GM12875 (cell line): Measurements from ENCODE around the gene DNAJA2.

ENCODE experiments used
- H3K4me3 ChIP-seq: one replicate; pipeline ENCODE4 v1.5.1; 2011; ENCODE audit warnings: low read depth, low read length, control low read depth
- TF ChIP-seq, protein P1 (sequence below): IDR thresholded peaks from 2 replicates; pipeline ENCODE4 v1.5.1; 2011; ENCODE audit warnings: low read depth, mild to moderate bottlenecking, control low read depth, inconsistent platforms, low read length, moderate library complexity, borderline replicate concordance; ENCODE audit not compliant: insufficient read depth

Gene DNAJA2

DNA sequence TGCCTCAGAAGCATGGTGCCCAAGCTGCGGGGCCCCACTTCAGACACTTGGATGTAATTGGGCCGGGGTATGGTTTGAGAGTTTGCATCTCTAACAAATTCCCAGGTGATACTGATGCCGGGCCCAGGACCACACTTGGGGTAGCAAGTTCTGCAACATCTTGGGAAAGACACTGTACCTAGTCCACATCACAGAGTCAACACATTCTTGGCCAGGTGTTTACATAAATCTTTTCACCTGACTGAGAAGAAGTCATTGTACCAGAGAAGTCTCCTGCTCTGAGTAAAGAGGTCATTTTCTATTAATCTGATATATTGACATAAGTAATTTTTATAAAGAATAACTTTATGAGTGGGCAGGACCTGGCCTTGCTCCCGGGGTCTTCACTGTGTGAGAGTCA, 61.8 kb downstream of the DNAJA2 start:
- no peak overlapping the region for H3K4me3 ChIP-seq
- TF ChIP-seq, protein P1, sequence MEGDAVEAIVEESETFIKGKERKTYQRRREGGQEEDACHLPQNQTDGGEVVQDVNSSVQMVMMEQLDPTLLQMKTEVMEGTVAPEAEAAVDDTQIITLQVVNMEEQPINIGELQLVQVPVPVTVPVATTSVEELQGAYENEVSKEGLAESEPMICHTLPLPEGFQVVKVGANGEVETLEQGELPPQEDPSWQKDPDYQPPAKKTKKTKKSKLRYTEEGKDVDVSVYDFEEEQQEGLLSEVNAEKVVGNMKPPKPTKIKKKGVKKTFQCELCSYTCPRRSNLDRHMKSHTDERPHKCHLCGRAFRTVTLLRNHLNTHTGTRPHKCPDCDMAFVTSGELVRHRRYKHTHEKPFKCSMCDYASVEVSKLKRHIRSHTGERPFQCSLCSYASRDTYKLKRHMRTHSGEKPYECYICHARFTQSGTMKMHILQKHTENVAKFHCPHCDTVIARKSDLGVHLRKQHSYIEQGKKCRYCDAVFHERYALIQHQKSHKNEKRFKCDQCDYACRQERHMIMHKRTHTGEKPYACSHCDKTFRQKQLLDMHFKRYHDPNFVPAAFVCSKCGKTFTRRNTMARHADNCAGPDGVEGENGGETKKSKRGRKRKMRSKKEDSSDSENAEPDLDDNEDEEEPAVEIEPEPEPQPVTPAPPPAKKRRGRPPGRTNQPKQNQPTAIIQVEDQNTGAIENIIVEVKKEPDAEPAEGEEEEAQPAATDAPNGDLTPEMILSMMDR, result no peak

DNA sequence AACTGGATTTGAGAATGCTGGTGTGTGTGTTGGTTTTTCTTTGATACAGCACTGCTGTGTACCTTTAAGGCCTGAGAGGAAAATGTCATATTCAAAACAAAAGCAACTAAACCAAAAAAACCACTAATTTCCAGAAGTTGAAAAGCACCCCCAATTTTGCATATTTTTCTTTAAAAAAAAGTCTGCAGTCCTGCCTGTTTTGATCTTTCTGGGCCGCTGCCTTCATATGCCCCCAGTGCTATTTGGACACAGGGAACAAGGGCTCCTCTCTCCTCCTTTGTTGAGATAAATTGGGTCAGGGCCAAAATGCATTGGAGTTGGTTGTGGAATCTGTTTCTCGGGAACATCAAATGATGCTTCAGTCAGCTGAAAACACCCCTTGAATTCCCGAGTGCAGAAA, 62.4 kb downstream of the DNAJA2 start:
- TF ChIP-seq, protein P1, result no peak

GRCh38 chr16:46908540-46909372, 64.7 kb downstream of the DNAJA2 start:
- TF ChIP-seq, protein P1, result peak; percentile 63
- no peak overlapping the region for H3K4me3 ChIP-seq

More for the DNA sequence above, 62.4 kb downstream of the DNAJA2 start:
- no peak overlapping the region for H3K4me3 ChIP-seq

- TF ChIP-seq, protein P1, result no peak
Measured at GRCh38 chr16:46907061-46907774, 66.3 kb downstream of the DNAJA2 start.

GRCh38 chr16:46906360-46907060, 67.0 kb downstream of the DNAJA2 start:
- TF ChIP-seq, protein P1, result no peak
- H3K4me3 ChIP-seq, result no peak overlapping the region

More at GRCh38 chr16:46907061-46907774, 66.3 kb downstream of the DNAJA2 start:
- no peak overlapping the region for H3K4me3 ChIP-seq
